HEK293T (cell line): Measurements from ENCODE around the gene KIAA1614.

Experiments
- CTCF ChIA-PET: fragments of 350-600 bp; formaldehyde crosslinking; extraction: SDS; loops from one replicate; lab custom pipeline; 2021; ENCODE audit warnings: antibody characterized with exemption, inconsistent platforms; lab: Yijun Ruan, JAX
- POLR2A ChIA-PET: fragments of 350-600 bp; formaldehyde crosslinking; extraction: SDS; loops from one replicate; lab custom pipeline; 2020; ENCODE audit warnings: antibody characterized with exemption, inconsistent platforms; lab: Yijun Ruan, JAX
- DNase-seq: peaks from one replicate; pipeline ENCODE4 v3.0.0; 2012; ENCODE audit warnings: mixed read lengths; ENCODE audit errors: extremely low spot score
- ARNT ChIP-seq: fragments of 450-650 bp; IDR thresholded peaks from 2 replicates; pipeline ENCODE4 v1.6.1; 2017; ENCODE audit warnings: mild to moderate bottlenecking
- BHLHE40 ChIP-seq: fragments of 450-650 bp; IDR thresholded peaks from 2 replicates; pipeline ENCODE4 v1.6.1; 2016; ENCODE audit warnings: mild to moderate bottlenecking, moderate library complexity, borderline replicate concordance
- CTBP1 ChIP-seq: fragments of 450-650 bp; IDR thresholded peaks from 2 replicates; pipeline ENCODE4 v1.6.1; 2016; ENCODE audit warnings: borderline replicate concordance
- ELF4 ChIP-seq: fragments of 450-650 bp; IDR thresholded peaks from 2 replicates; pipeline ENCODE4 v1.6.1; 2017; ENCODE audit warnings: antibody characterized with exemption
- FOXA1 ChIP-seq: fragments of 450-650 bp; IDR thresholded peaks from 2 replicates; pipeline ENCODE4 v1.6.1; 2016; ENCODE audit warnings: mild to moderate bottlenecking
- FOXK2 ChIP-seq: fragments of 450-650 bp; IDR thresholded peaks from 2 replicates; pipeline ENCODE4 v1.6.1; 2016; ENCODE audit warnings: mild to moderate bottlenecking
- FOXM1 ChIP-seq: fragments of 450-650 bp; IDR thresholded peaks from 2 replicates; pipeline ENCODE4 v1.6.1; 2017; ENCODE audit warnings: mild to moderate bottlenecking, borderline replicate concordance
- HDGF ChIP-seq: fragments of 450-650 bp; IDR thresholded peaks from 2 replicates; pipeline ENCODE4 v1.6.1; 2017; ENCODE audit warnings: antibody characterized with exemption, borderline replicate concordance
- L3MBTL2 ChIP-seq: fragments of 450-650 bp; conservative IDR thresholded peaks from 2 replicates; pipeline ENCODE4 v1.6.1; 2016; ENCODE audit warnings: mild to moderate bottlenecking
- LEF1 ChIP-seq: fragments of 450-650 bp; IDR thresholded peaks from 2 replicates; pipeline ENCODE4 v1.6.1; 2017; ENCODE audit warnings: mild to moderate bottlenecking, borderline replicate concordance
- NFRKB ChIP-seq: fragments of 450-650 bp; IDR thresholded peaks from 2 replicates; pipeline ENCODE4 v1.6.1; 2016; ENCODE audit warnings: mild to moderate bottlenecking, moderate library complexity
- SP1 ChIP-seq: fragments of 450-650 bp; IDR thresholded peaks from 2 replicates; pipeline ENCODE4 v1.6.1; 2017
- SUZ12 ChIP-seq: fragments of 450-650 bp; IDR thresholded peaks from 2 replicates; pipeline ENCODE4 v1.6.1; 2016; ENCODE audit warnings: mild to moderate bottlenecking
- TARDBP ChIP-seq: fragments of 450-650 bp; IDR thresholded peaks from 2 replicates; pipeline ENCODE4 v1.6.1; 2016
- ZNF384 ChIP-seq: fragments of 450-650 bp; IDR thresholded peaks from 2 replicates; pipeline ENCODE4 v1.6.1; 2016
- TF ChIP-seq, protein P1 (sequence below): fragments of 450-650 bp; IDR thresholded peaks from 2 replicates; pipeline ENCODE4 v1.6.1; 2016

The KIAA1614 gene

DNA sequence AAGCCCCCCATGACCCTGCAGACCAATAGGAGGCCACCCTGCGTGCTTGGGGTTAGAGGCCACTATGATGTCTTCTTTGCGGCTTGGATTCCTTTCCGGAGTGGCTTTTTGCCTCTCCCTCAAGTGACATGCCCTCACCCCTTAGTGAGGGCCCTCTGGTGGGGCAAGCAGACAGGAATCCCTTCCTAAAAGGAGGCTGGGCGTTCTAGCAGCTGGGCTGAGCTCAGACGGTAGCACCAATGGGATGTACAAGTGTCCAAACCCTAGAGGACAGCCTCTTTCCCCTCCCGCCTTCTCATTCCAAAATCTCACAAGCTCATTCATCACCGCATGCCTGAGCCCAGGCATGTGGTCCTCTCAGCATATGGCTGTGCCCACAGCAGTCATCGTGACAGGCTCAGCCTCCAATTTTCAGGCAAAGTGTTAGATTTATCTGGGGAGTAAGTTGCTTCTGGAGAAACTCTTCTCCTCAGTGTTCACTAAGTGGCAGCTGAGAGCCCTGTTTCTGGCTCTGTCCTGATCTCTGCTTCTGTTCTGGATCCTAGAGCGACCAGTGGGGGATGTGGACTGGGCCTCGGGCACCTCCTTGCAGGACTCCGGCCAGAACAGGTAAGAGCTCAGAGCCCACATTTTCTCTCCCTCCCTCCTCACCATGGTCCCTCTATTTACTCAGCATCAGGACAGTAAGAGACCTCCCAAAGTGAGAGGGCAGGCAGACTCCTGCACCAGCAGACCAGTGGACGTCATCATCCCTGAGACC lies 4.8 kb downstream of the KIAA1614 start:
- CTCF ChIA-PET: no interaction called here
- no peak for TF ChIP-seq FOXK2
- TF ChIP-seq ZNF384: no peak
- no peak for TF ChIP-seq L3MBTL2
- TF ChIP-seq ELF4: no peak
- no peak for TF ChIP-seq BHLHE40
- no peak for TF ChIP-seq SUZ12
- no peak for TF ChIP-seq SP1
- TF ChIP-seq, protein P1, sequence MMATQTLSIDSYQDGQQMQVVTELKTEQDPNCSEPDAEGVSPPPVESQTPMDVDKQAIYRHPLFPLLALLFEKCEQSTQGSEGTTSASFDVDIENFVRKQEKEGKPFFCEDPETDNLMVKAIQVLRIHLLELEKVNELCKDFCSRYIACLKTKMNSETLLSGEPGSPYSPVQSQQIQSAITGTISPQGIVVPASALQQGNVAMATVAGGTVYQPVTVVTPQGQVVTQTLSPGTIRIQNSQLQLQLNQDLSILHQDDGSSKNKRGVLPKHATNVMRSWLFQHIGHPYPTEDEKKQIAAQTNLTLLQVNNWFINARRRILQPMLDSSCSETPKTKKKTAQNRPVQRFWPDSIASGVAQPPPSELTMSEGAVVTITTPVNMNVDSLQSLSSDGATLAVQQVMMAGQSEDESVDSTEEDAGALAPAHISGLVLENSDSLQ: no peak
- no peak for TF ChIP-seq HDGF
- no peak for TF ChIP-seq FOXM1
- no peak for TF ChIP-seq ARNT
- no peak for TF ChIP-seq NFRKB
- TF ChIP-seq FOXA1: no peak
- no peak for TF ChIP-seq CTBP1
- POLR2A ChIA-PET: no interaction called here
- DNase-seq: no peak

DNA sequence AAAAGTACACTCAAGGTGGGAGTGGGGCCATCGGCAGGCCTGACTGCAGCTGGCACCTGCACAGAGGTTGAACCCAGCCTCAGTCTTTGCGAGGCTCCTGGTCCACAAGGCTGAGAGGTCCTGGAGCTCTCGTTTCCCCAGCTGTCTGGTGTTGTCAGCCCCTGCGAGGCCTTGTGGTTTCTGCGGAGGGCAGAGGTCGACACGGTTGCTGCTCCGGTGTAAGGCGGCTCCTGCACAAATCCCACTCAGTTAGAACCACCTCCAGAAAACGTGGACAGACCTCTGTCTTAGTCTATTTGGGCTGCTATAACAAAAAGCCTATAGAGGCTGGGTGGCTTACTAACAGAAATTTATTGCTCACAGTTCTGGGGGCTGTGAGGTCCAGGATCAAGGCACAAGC lies 5.8 kb downstream of the KIAA1614 start:
- ChIA-PET CTCF (no interaction called here), POLR2A (no interaction called here)
- DNase-seq: no peak
- TF ChIP-seq ARNT (no peak), FOXA1 (no peak), TARDBP (no peak), BHLHE40 (no peak), HDGF (no peak), ELF4 (no peak), L3MBTL2 (no peak), CTBP1 (no peak), SUZ12 (no peak), SP1 (no peak), LEF1 (no peak), FOXK2 (no peak), ZNF384 (no peak), FOXM1 (no peak), NFRKB (no peak)
- TF ChIP-seq, protein P1: no peak

DNA sequence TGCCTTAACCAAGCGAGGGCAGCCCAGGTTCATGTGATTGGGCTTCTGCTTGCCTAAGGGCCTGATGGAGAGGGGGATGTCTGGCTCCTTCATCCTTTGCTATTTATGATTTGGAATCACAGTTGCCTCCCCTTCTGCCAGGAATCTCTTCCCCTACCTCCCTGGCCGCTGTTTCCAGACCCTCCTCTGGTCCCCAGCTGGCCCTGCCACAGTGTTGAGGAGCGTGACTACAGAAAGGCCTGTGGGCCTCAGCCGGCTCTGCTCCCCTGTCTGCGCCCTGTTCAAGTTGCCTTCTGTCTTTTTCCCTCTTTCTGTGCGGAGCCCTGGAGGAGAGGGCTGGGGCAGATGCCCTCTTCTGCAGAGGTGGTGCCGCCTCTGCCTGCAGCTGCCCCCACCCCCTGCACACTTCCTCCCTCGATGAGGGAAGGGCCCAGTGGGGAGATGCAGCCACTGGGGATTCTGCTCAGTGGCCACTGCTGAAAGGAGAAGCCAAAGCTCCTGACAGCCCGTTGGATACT lies 6.5 kb downstream of the KIAA1614 start:
- ChIA-PET POLR2A (no interaction called here), CTCF (no interaction called here)
- TF ChIP-seq TARDBP (no peak), ZNF384 (no peak), FOXA1 (no peak), SP1 (no peak), HDGF (no peak), L3MBTL2 (no peak), FOXM1 (no peak), ARNT (no peak), FOXK2 (no peak), NFRKB (no peak), LEF1 (no peak), CTBP1 (no peak), SUZ12 (no peak), BHLHE40 (no peak), ELF4 (no peak)
- TF ChIP-seq, protein P1: no peak
- DNase-seq: no peak

DNA sequence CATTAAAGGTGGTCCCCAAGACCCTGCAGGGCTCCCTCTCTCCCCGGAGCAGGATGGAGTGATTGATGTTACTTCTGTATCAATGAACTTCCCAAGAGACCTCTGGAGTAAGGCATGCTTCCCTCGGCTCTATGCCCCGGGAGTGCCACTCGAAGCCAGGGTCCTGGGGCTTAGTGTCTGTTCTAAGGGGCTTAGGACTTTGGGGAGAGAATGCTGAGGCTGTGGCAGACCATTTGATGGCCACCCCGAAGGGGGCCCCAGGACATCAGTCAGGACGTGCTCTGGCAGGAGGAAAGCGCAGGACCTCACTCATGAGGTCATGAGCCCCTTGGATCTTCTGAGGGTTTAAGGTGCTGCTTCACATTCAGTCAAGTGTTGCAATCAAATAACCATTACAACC lies 7.5 kb downstream of the KIAA1614 start:
- CTCF ChIA-PET: no interaction called here
- TF ChIP-seq NFRKB (no peak), SP1 (no peak), HDGF (no peak), CTBP1 (no peak), LEF1 (no peak), ZNF384 (no peak), BHLHE40 (no peak), FOXM1 (no peak), ARNT (no peak), SUZ12 (no peak), TARDBP (no peak), FOXK2 (no peak), L3MBTL2 (no peak), ELF4 (no peak), FOXA1 (no peak)
- TF ChIP-seq, protein P1: no peak
- POLR2A ChIA-PET: no interaction called here
- no peak for DNase-seq

DNA sequence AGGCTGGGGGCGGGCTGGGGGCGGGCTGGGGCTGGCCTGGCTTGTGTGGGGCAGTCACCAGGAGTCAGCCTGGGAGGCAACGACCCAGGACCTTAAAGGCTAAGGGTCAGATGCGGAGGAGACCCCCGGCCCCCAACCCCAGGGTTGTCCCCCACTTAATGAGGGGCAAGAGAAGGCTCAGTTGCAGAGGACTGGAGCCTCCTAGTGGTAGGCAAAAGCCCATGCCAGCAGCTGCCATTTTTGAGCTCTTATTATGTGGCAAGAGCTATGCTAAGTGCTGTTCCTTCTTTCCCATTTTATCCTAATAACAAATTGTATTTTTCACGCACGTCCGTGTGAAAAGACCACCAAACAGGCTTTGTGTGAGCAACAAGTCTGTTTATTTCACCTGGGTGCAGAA lies 8.0 kb downstream of the KIAA1614 start:
- POLR2A ChIA-PET: no interaction called here
- DNase-seq: no peak
- TF ChIP-seq LEF1 (no peak), HDGF (no peak)
- CTCF ChIA-PET: no interaction called here
